Suppressor macrophage (primary cell): Measurements from ENCODE around the gene FCHO2.

Experiments used
- DNase-seq, 4 experiments: peaks; one replicate each; pipeline ENCODE4 v3.0.0-alpha.2; 2020 to 2022

Gene FCHO2

DNA sequence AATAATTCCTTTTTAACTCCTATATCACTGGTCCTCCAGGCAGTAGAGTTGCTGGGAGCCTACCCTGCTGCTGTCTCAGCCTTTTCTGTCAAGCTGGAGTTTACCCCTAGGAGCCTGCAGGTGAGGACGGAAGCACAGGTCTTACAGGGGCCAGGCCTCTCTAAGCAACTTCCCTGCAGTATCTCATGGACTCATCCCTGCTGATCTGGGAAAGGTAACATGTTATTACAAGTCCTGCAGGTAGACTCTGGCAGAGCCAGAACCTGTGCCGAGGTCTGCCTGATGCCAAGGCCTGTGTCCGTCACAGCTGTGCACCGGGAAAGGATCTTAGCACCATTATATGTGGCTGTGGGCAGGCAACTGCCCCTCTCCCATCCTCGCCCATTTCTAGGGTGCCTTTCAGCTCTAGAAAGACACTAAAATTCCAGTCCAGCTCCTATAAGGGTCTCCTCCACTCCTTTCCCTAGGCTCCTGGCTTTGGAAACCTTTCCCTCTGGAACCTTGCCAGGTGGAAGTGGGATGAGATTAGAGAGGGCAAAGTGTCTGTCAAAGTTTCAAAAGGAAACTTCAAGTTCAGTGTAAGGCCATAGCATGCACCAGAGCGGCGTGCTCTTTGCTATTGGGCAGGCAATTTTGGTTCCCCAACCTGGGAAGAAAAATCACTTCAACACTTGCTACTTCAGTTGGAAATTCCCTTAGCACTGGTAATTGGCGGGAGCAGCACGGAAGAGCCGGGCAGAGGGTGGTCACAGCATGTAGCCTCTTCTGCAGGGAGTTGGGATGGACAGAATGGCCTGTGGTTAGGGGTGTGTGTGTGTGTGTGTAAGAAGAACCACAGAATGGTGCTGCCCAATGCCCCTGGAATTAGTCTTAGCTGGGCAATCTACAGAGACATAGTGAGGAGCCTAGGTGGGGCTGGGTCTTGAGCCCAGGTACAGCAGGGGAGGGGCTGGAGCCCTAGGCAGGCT, 182.0 kb downstream of the FCHO2 start:
- DNase-seq = no peak

DNA sequence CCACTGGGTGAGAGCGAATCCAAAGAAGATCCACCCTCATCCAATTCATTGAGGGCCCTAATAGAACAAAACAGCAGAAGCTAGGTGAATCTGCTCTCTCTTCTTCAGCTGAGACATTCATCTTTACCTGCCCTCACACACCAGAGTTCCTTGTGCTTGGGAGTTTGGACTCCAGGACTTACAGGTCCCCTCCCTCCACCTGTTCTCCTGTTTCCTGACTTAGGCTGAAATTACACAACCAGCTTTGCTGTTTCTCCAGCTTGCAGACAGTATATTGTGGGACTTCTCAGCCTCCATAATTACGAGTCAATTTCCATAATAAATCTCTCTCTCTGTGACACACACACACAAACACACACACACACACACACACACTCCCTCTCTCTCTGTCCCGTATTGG, 183.6 kb downstream of the FCHO2 start:
- no peak for DNase-seq
